Measurements from ENCODE around the gene BMP7. TPM values are rescaled to one million over a fixed set of nuclear protein-coding genes. Genes with fewer than 3 reads are reported as not detected.

The BMP7 gene
- total and polyA plus RNA-seq, 2 experiments from 2014 or later = 15.9 to 22.8 TPM

GRCh38 chr20:57205606-57206219, 60.7 kb downstream of the BMP7 start (continued):
- TF ChIP-seq ZNF462 (CRISPR knock-in tag; IDR thresholded peaks at IDR 0.05) (no peak), ZNF114 (CRISPR knock-in tag; IDR thresholded peaks at IDR 0.05) (no peak), ZNF331 (CRISPR knock-in tag; IDR thresholded peaks at IDR 0.05; ENCODE audit: low read depth) (no peak), CREB1 (CRISPR knock-in tag; IDR thresholded peaks at IDR 0.05; ENCODE audit: low read depth) (no peak), JUNB (IDR thresholded peaks at IDR 0.05; ENCODE audit: unreplicated experiment) (no peak), STAT1 (IDR thresholded peaks at IDR 0.05; ENCODE audit: unreplicated experiment) (no peak), POLR2AphosphoS5 (IDR thresholded peaks at IDR 0.05; ENCODE audit: low read depth) (no peak), ETS1 (IDR thresholded peaks at IDR 0.05) (no peak), CTCF (conservative IDR thresholded peaks at IDR 0.05; ENCODE audit: low read depth in 2 of 2) (no peak)

Measured in GM23338 (cell line).